SH-SY5Y (cell line): ENCODE data around the gene CCDC85C.

Source experiments
- GATA2 ChIP-seq: IDR thresholded peaks from 2 replicates; pipeline ENCODE4 v1.6.1; 2011; ENCODE audit warnings: mild to moderate bottlenecking, low read depth, low read length
- GATA3 ChIP-seq: IDR thresholded peaks from 2 replicates; pipeline ENCODE4 v1.6.1; 2011; ENCODE audit warnings: low read depth, mild to moderate bottlenecking, low read length, moderate library complexity

DNA sequence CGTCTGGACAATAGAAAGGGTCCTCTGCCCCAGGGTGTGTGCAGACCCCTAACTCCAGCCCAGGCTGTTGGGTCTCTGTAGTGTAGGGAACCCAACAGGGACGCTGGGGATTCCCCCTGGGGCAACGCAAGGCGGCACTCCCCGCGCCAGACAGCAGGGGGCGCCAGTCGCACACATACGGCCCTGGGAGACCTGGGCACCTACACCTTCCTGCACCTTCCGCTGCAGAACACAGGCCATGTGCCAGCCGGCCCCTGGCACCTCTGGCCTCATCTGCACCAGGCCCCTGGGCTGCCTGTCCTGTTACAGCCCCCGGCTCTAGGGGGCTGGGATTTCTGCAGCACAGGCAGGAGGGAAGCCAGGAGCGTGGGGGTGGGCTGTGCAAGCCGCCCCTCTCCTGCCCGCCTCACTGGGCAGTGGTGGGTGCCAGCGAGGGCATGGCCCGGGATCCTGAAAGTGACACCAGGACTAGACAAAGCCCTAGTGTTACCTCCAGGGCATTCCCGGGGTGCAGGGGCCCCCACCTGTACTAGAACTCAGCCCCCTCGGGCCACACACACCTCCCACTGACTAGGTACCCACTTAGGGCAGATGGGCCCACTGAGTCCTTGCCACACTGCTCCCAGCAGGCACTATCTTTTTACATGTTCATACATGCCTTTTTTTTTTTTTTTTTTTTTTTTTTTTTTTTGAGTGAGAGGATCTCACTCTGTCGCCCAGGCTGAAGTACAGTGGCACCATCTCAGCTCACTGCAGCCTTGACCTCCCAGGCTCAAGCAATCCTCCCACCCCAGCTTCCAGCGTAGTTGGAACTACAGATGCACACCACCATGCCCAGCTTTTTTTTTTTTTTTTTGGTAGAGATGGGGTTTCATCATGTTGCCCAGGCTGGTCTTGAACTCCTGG is 85.3 kb downstream of the CCDC85C start:
- TF ChIP-seq GATA2, result no peak
- no peak for TF ChIP-seq GATA3
